Left ventricle myocardium inferior (tissue), 1 donor: ENCODE data around the gene BTF3L4. TPM values are rescaled to one million over a fixed set of nuclear protein-coding genes. Genes with fewer than 3 reads are reported as not detected.
A peak's percentile ranks its signal among the peaks of the same experiment; 100 is the strongest.

ENCODE experiments used
- DNase-seq: peaks from one replicate; pipeline ENCODE4 v3.0.0-alpha.2; 2020
- H3K27ac ChIP-seq: fragments of 200-600 bp; replicated peaks from 2 replicates; pipeline ENCODE4 v1.8.0; 2021
- H3K27me3 ChIP-seq: fragments of 200-600 bp; 2 replicates; pipeline ENCODE4 v1.8.0; 2021; ENCODE audit warnings: low read depth
- H3K36me3 ChIP-seq: fragments of 200-600 bp; 2 replicates; pipeline ENCODE4 v1.8.0; 2021
- H3K4me1 ChIP-seq: fragments of 200-600 bp; 2 replicates; pipeline ENCODE4 v1.8.0; 2021
- H3K4me3 ChIP-seq: fragments of 200-600 bp; 2 replicates; pipeline ENCODE4 v1.8.0; 2021; ENCODE audit warnings: mild to moderate bottlenecking, moderate library complexity
- H3K9me3 ChIP-seq: fragments of 200-600 bp; replicated peaks from 2 replicates; pipeline ENCODE4 v1.8.0; 2021
- CTCF ChIP-seq: fragments of 200-600 bp; IDR thresholded peaks from 2 replicates; pipeline ENCODE4 v1.8.0; 2021; ENCODE audit warnings: antibody characterized with exemption, mild to moderate bottlenecking, borderline replicate concordance
- intact Hi-C: fragments of 100-400 bp; cut with micrococcal nuclease; formaldehyde crosslinking; loops from one replicate; pipeline ENCODE4 v1.11.0; 2022
- total RNA-seq: library from RNA; stranded (reverse); fragmentation: NEBNext Ultra II Directional; extraction: Animal tissue kit (Norgen Biotek cat#: 25700); gene quantifications from one replicate; pipeline ENCODE4 v1.2.1, GENCODE V29; 2021
- donor health status: DM: no; HTN: yes; CAD: no; lungs with severe emphysema.

Gene BTF3L4
- total RNA-seq, 1 donor from 2014 or later = 25.9 TPM

GRCh38 chr1:52057255-52057654 lies 1.2 kb downstream of the BTF3L4 start:
- Histone ChIP-seq H3K27me3 (no peaks in the 10 kb centered on the region), H3K27ac (peak overlapping the region; percentile 89), H3K4me1 (peaks cover 65% of the 10 kb centered on the region), H3K36me3 (peaks cover 22% of the 10 kb centered on the region), H3K4me3 (peak overlapping the region; percentile 95), H3K9me3 (no peaks in the 10 kb centered on the region)
- intact Hi-C loops = no loop called here
- no peak for TF ChIP-seq CTCF
- no peak for DNase-seq

DNA sequence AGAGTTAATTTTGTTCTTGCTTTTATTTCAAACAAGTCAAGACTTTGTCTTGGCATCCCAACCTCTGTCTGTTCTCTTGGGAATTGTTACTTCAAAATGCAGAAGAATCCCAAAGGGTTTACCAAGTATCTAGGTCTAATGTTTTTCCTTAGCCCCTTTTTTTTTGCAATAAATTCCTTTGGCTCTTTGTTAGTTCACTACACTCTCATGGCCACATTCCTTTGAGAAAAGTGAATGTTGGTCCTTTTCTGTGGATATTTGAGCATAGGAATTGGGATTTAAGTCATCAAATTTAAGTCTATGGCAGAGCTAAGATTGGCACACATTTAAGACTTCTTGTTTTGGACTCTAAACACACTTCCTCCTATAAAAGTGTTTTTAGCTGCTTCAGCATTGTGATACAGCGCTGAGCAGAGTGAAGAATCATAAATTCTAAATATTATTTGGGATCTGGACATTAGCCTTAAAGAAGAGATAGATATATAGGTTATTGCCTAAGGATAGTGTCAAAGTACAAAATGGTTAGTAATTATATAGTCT lies 1.9 kb downstream of the BTF3L4 start:
- Histone ChIP-seq H3K4me1 (peaks cover 65% of the 10 kb centered on the region), H3K9me3 (no peaks in the 10 kb centered on the region), H3K36me3 (peaks cover 23% of the 10 kb centered on the region), H3K27me3 (no peaks in the 10 kb centered on the region), H3K27ac (no peak overlapping the region), H3K4me3 (peak overlapping the region; percentile 95)
- intact Hi-C loops = no loop called here
- no peak for TF ChIP-seq CTCF
- no peak for DNase-seq

DNA sequence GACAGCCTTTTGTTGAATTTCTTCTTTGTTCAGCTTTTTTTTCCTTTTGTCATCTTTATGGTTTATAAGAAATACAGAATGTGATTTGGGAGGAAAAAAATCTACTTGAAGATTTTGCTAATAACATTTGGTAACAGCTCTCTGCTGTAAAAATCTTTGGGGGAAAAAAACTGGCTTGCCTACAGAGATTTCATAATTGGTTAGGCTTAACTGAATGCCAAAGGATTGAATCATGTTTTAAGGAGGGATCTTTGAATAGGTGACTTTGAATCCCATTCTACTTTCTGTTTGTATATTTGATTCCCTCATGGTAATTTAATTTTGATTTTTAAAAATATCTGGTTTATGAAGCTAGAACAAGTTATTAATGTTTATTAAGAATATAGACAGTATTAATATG lies 3.2 kb downstream of the BTF3L4 start:
- no peak overlapping the region for H3K27ac ChIP-seq
- H3K4me1 ChIP-seq = peaks cover 52% of the 10 kb centered on the region
- peaks cover 35% of the 10 kb centered on the region for H3K36me3 ChIP-seq
- H3K9me3 ChIP-seq = no peaks in the 10 kb centered on the region
- intact Hi-C loops = no loop called here
- no peak overlapping the region for H3K4me3 ChIP-seq
- no peak for DNase-seq
- no peak for TF ChIP-seq CTCF
- no peaks in the 10 kb centered on the region for H3K27me3 ChIP-seq

GRCh38 chr1:52059888-52060287 lies 3.8 kb downstream of the BTF3L4 start:
- H3K4me3 ChIP-seq = no peak overlapping the region
- intact Hi-C loops = no loop called here
- no peak for TF ChIP-seq CTCF
- no peaks in the 10 kb centered on the region for H3K9me3 ChIP-seq
- no peak overlapping the region for H3K27ac ChIP-seq
- H3K27me3 ChIP-seq = no peaks in the 10 kb centered on the region
- H3K4me1 ChIP-seq = peaks cover 46% of the 10 kb centered on the region
- H3K36me3 ChIP-seq = peaks cover 41% of the 10 kb centered on the region
- DNase-seq = no peak

DNA sequence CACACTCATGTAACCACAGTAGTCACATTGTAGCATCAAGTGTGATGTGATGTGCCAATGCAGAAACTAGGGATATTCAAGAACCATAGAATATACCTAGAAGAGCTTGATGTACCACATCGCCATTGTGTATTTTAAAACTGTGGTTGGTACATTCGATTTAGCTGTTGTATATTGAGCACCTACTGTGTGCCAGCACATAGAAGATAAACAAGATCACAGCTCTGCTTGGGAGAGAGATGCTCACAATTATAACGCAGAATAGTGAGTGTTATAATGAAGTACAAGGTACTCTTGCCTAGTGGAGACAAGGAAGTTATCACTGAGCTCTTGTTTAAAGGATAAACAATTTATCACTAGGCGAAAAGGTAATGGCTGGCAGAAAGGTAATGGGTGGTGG lies 4.7 kb downstream of the BTF3L4 start:
- TF ChIP-seq CTCF = no peak
- peaks cover 50% of the 10 kb centered on the region for H3K36me3 ChIP-seq
- no peak overlapping the region for H3K27ac ChIP-seq
- H3K9me3 ChIP-seq = no peaks in the 10 kb centered on the region
- no peak for DNase-seq
- intact Hi-C loops = no loop called here
- no peaks in the 10 kb centered on the region for H3K27me3 ChIP-seq
- peaks cover 37% of the 10 kb centered on the region for H3K4me1 ChIP-seq
- no peak overlapping the region for H3K4me3 ChIP-seq
